NT2/D1 (cell line): ENCODE measurements around the gene ANKLE2.

Experiments
- SUZ12 ChIP-seq: IDR thresholded peaks from 2 replicates; pipeline ENCODE4 v1.6.1; 2011; ENCODE audit not compliant: insufficient read length, insufficient read depth; ENCODE audit errors: extremely low read depth
- YY1 ChIP-seq: IDR thresholded peaks from 2 replicates; pipeline ENCODE4 v1.6.1; 2011; ENCODE audit not compliant: insufficient read length, insufficient read depth
- ZNF274 ChIP-seq: IDR thresholded peaks from 2 replicates; pipeline ENCODE4 v1.6.1; 2011; ENCODE audit warnings: mild to moderate bottlenecking, low read depth, low read length

GRCh38 chr12:132689227-132689626, 72.4 kb downstream of the ANKLE2 start:
- no peak for TF ChIP-seq ZNF274
- TF ChIP-seq YY1, result no peak
- no peak for TF ChIP-seq SUZ12
